ENCODE measurements around the gene CDIPT. TPM values are rescaled to one million over a fixed set of nuclear protein-coding genes. Genes with fewer than 3 reads are reported as not detected.

CDIPT gene
- total and polyA plus RNA-seq, 10 of the 15 experiments (the other 5 are each of a cell fraction or from before 2014, with no cell fraction given): 0.87 to 36.4 (median 27.1) TPM

DNA sequence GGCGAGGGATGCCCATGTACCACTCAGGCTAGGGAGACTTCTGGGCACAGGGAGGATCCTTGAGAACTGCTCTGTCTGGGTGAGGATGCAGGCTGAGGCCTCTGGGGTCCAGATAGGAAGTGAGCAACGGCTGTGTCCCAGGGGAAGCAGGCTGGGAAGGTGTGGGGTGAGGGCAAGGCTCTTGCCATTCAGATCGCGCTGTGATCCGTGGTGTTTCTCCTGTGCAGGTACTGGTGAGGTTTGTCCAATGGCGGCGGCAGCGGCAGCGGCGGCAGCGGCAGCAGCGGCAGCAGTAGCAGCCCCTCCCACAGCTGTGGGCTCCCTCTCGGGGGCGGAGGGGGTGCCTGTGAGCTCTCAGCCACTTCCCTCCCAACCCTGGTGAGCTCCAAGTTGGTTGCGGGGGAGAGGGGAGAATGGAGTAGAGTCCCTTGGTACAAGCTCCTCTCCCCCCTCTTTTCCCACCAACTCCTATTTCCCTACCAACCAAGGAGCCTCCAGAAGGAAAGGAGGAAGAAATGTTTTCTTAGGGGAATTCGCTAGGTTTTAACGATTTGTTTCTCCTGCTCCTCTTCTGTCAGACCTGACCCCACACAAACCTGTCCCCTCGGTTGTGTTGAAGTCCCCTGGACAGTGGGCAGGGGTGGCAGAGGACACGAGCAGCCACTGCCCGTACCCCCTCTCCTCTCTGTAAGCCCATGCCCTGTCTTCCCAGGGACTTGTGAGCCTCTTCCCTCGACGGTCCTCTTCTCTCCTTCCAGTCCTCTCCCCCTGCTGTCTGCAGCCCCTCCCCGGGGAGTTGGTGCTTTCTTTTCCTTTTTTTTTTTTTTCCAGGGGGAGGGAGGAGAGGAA lies 53.0 kb downstream of the CDIPT start:
- peaks cover 27% of the 10 kb centered on the region for H3K4me1 ChIP-seq (ENCODE audit: control insufficient read depth, insufficient read depth, low read length)
- DNase-seq (ENCODE audit: low read depth, low spot score): no peak
- ATAC-seq: no peak
- no peaks in the 10 kb centered on the region for H3K9me3 ChIP-seq (replicated peaks; ENCODE audit: control insufficient read depth, insufficient read depth, low read length)
- in situ Hi-C loops (cut with MboI) (no loop called here), intact Hi-C loops (cut with micrococcal nuclease; ENCODE audit: unreplicated experiment) (loop anchor here (5.0 kb wide), 1 partner anchor 108 kb away; no protein-coding TSS in a partner anchor)
- H3K36me3 ChIP-seq (ENCODE audit: control insufficient read depth in 2 of 2, insufficient read depth in 2 of 2, low read length in 1 of 2): peaks cover 7 to 13% of the 10 kb centered on the region in 2 experiments; a peak in 2 of 4 replicates
- H3K4me2 ChIP-seq (ENCODE audit: control insufficient read depth, insufficient read depth): peak overlapping the region; percentile 99
- no peaks in the 10 kb centered on the region for H4K20me1 ChIP-seq (ENCODE audit: control insufficient read depth, insufficient read depth)
- CTCF ChIA-PET: interaction anchor here (0.6 to 1.1 kb wide), 3 partner anchors 10 to 222 kb away, joined by 3 to 4 read pairs (median 3); partner anchors contain the start of gene MVP
- RAD21 ChIA-PET (ENCODE audit: unreplicated experiment): interaction anchor here (0.6 to 1.0 kb wide), 2 partner anchors 16 to 38 kb away, joined by 3 to 4 read pairs; no protein-coding TSS in a partner anchor
- 0 out of 2 replicates have a peak overlapping the region, but pooled peaks have one; percentile 22 for H3K9ac ChIP-seq (ENCODE audit: control insufficient read depth, insufficient read depth, low read length)
- POLR2A ChIA-PET: interaction anchor here (0.8 to 1.5 kb wide), 5 partner anchors 8 to 67 kb away, joined by 3 to 6 read pairs (median 4); partner anchors contain the start of genes KIF22 and MVP
- peak overlapping the region; percentile 1; the same call in 1 of the 2 replicates for H3K27ac ChIP-seq (ENCODE audit: control insufficient read depth, insufficient read depth)
- H3K79me2 ChIP-seq (ENCODE audit: control insufficient read depth, insufficient read depth, low read length): peaks cover 28% of the 10 kb centered on the region
- no peak for FAIRE-seq
- no peak overlapping the region for H2AFZ ChIP-seq (ENCODE audit: control insufficient read depth, low read depth, low read length)
- TF ChIP-seq RAD21 (IDR thresholded peaks at IDR 0.05; ENCODE audit: insufficient read depth, low read depth, low read length): no peak
- 0 out of 2 replicates have a peak, but pooled peaks have one; percentile 22 for TF ChIP-seq POLR2A (IDR thresholded peaks at IDR 0.05; ENCODE audit: low read depth, low read length)
- peak; percentile 20; the same call in 1 of the 2 replicates for TF ChIP-seq IKZF1 (conservative IDR thresholded peaks at IDR 0.05)
- BruUV-seq (replicated peaks): no TSS peak
- 54% methylated on average over 23 of the region's 23 CpGs for WGBS (ENCODE audit: insufficient coverage, insufficient replicate concordance, low lambda C conversion rate, missing lambda C conversion rate)
- H3K4me3 ChIP-seq: peak overlapping the region; percentile 85; the same call in 1 of the 2 replicates
- SMC1A ChIA-PET (ENCODE audit: uncharacterized antibody, unreplicated experiment): interaction anchor here (1.4 to 2.1 kb wide), 3 partner anchors 12 to 78 kb away, joined by 4 to 5 read pairs (median 4); no protein-coding TSS in a partner anchor
- H3K27me3 ChIP-seq (replicated peaks in 1 of 2; ENCODE audit: control insufficient read depth in 2 of 2, insufficient read depth in 2 of 2, low read length in 1 of 2): no peaks in the 10 kb centered on the region
